ENCODE results near the gene UBE2D4. TPM values are rescaled to one million over a fixed set of nuclear protein-coding genes. Genes with fewer than 3 reads are reported as not detected.

UBE2D4 gene
- total RNA-seq, 2 experiments from 2014 or later: 11.4 to 12.8 TPM

- Mint-ChIP-seq H3K4me1 (ENCODE audit: low read depth) (peaks cover 28% of the 10 kb centered on the region), H3K27ac (no peak overlapping the region), H3K4me3 (no peak overlapping the region), H3K36me3 (ENCODE audit: low read depth) (peaks cover 26% of the 10 kb centered on the region), H3K27me3 (ENCODE audit: low read depth) (no peaks in the 10 kb centered on the region), H3K9me3 (peaks cover 2% of the 10 kb centered on the region)
- CTCF ChIA-PET: interaction anchor here (0.6 kb wide), 1 partner anchor 43 kb away, joined by 3 read pairs; no protein-coding TSS in a partner anchor
- no peak for DNase-seq
- intact Hi-C loops (cut with micrococcal nuclease): no loop called here
These were observed 3.5 kb upstream of the UBE2D4 start for GRCh38 chr7:43922726-43923125.

GRCh38 chr7:43926798-43927123 lies 525 bp downstream of the UBE2D4 start:
- H3K4me1 Mint-ChIP-seq (ENCODE audit: low read depth): peaks cover 37% of the 10 kb centered on the region
- CTCF ChIA-PET: no interaction called here
- peaks cover 2% of the 10 kb centered on the region for H3K9me3 Mint-ChIP-seq
- peak overlapping the region; percentile 84 for H3K27ac Mint-ChIP-seq
- intact Hi-C loops (cut with micrococcal nuclease): loop anchor here (1.0 to 5.0 kb wide), 9 partner anchors 20 to 994 kb away; partner anchors contain the start of genes H2AZ2, MRPL32, MRPS24 and POLD2
- H3K27me3 Mint-ChIP-seq (ENCODE audit: low read depth): no peaks in the 10 kb centered on the region
- peaks cover 27% of the 10 kb centered on the region for H3K36me3 Mint-ChIP-seq (ENCODE audit: low read depth)
- peak overlapping the region; percentile 90 for H3K4me3 Mint-ChIP-seq
- DNase-seq: no peak

- no peak for DNase-seq
- CTCF ChIA-PET: no interaction called here
- Mint-ChIP-seq H3K27ac (no peak overlapping the region), H3K4me1 (ENCODE audit: low read depth) (peaks cover 35% of the 10 kb centered on the region), H3K27me3 (ENCODE audit: low read depth) (no peaks in the 10 kb centered on the region), H3K4me3 (peak overlapping the region; percentile 2), H3K9me3 (peaks cover 2% of the 10 kb centered on the region), H3K36me3 (ENCODE audit: low read depth) (peaks cover 25% of the 10 kb centered on the region)
- intact Hi-C loops (cut with micrococcal nuclease): loop anchor here (2.0 to 5.0 kb wide), 4 partner anchors 154 to 995 kb away; partner anchors contain the start of genes H2AZ2, MRPL32, POLM and PSMA2
These were observed 1.6 kb downstream of the UBE2D4 start for GRCh38 chr7:43927810-43928209.

- CTCF ChIA-PET: no interaction called here
- no peaks in the 10 kb centered on the region for H3K27me3 Mint-ChIP-seq (ENCODE audit: low read depth)
- intact Hi-C loops (cut with micrococcal nuclease): loop anchor here (5.0 kb wide), 3 partner anchors 153 to 918 kb away; partner anchors contain the start of genes H2AZ2 and POLM
- H3K36me3 Mint-ChIP-seq (ENCODE audit: low read depth): peaks cover 18% of the 10 kb centered on the region
- peaks cover 26% of the 10 kb centered on the region for H3K4me1 Mint-ChIP-seq (ENCODE audit: low read depth)
- H3K9me3 Mint-ChIP-seq: no peaks in the 10 kb centered on the region
- H3K27ac Mint-ChIP-seq: no peak overlapping the region
- DNase-seq: no peak
- H3K4me3 Mint-ChIP-seq: no peak overlapping the region
These were observed 3.6 kb downstream of the UBE2D4 start for GRCh38 chr7:43929529-43930457.

GRCh38 chr7:43931346-43931745 lies 5.1 kb downstream of the UBE2D4 start:
- no peaks in the 10 kb centered on the region for H3K27me3 Mint-ChIP-seq (ENCODE audit: low read depth)
- intact Hi-C loops (cut with micrococcal nuclease): no loop called here
- H3K27ac Mint-ChIP-seq: no peak overlapping the region
- peak overlapping the region; percentile 33 for H3K4me3 Mint-ChIP-seq
- H3K36me3 Mint-ChIP-seq (ENCODE audit: low read depth): peaks cover 12% of the 10 kb centered on the region
- H3K4me1 Mint-ChIP-seq (ENCODE audit: low read depth): peaks cover 23% of the 10 kb centered on the region
- no peaks in the 10 kb centered on the region for H3K9me3 Mint-ChIP-seq
- CTCF ChIA-PET: interaction anchor here (0.6 kb wide), 1 partner anchor 35 kb away, joined by 4 read pairs; no protein-coding TSS in a partner anchor
- peak; percentile 15 for DNase-seq

- H3K36me3 Mint-ChIP-seq (ENCODE audit: low read depth): peaks cover 5% of the 10 kb centered on the region
- no peaks in the 10 kb centered on the region for H3K9me3 Mint-ChIP-seq
- CTCF ChIA-PET: interaction anchor here (0.6 to 0.7 kb wide), 2 partner anchors 11 to 609 kb away, joined by 3 read pairs; no protein-coding TSS in a partner anchor
- no peak overlapping the region for H3K4me3 Mint-ChIP-seq
- no peaks in the 10 kb centered on the region for H3K27me3 Mint-ChIP-seq (ENCODE audit: low read depth)
- no peak overlapping the region for H3K27ac Mint-ChIP-seq
- peaks cover 5% of the 10 kb centered on the region for H3K4me1 Mint-ChIP-seq (ENCODE audit: low read depth)
- DNase-seq: no peak
- intact Hi-C loops (cut with micrococcal nuclease): no loop called here
These were observed 7.8 kb downstream of the UBE2D4 start for GRCh38 chr7:43933902-43934560.

- CTCF ChIA-PET: no interaction called here
- no peaks in the 10 kb centered on the region for H3K9me3 Mint-ChIP-seq
- H3K36me3 Mint-ChIP-seq (ENCODE audit: low read depth): peaks cover 2% of the 10 kb centered on the region
- no peak overlapping the region for H3K27ac Mint-ChIP-seq
- H3K27me3 Mint-ChIP-seq (ENCODE audit: low read depth): no peaks in the 10 kb centered on the region
- DNase-seq: no peak
- H3K4me3 Mint-ChIP-seq: no peak overlapping the region
- intact Hi-C loops (cut with micrococcal nuclease): no loop called here
- H3K4me1 Mint-ChIP-seq (ENCODE audit: low read depth): no peaks in the 10 kb centered on the region
These were observed 11.2 kb downstream of the UBE2D4 start for GRCh38 chr7:43937444-43937843.

GRCh38 chr7:43938892-43939482 lies 12.8 kb downstream of the UBE2D4 start:
- intact Hi-C loops (cut with micrococcal nuclease): no loop called here
- CTCF ChIA-PET: no interaction called here
- Mint-ChIP-seq H3K4me3 (no peak overlapping the region), H3K4me1 (ENCODE audit: low read depth) (no peaks in the 10 kb centered on the region), H3K27ac (no peak overlapping the region), H3K36me3 (ENCODE audit: low read depth) (peaks cover 2% of the 10 kb centered on the region), H3K9me3 (no peaks in the 10 kb centered on the region), H3K27me3 (ENCODE audit: low read depth) (no peaks in the 10 kb centered on the region)
- no peak for DNase-seq

- no peak overlapping the region for H3K4me3 Mint-ChIP-seq
- H3K9me3 Mint-ChIP-seq: no peaks in the 10 kb centered on the region
- intact Hi-C loops (cut with micrococcal nuclease): no loop called here
- no peak for DNase-seq
- peaks cover 3% of the 10 kb centered on the region for H3K36me3 Mint-ChIP-seq (ENCODE audit: low read depth)
- no peaks in the 10 kb centered on the region for H3K27me3 Mint-ChIP-seq (ENCODE audit: low read depth)
- CTCF ChIA-PET: no interaction called here
- H3K27ac Mint-ChIP-seq: no peak overlapping the region
- H3K4me1 Mint-ChIP-seq (ENCODE audit: low read depth): no peaks in the 10 kb centered on the region
These were observed 16.0 kb downstream of the UBE2D4 start for GRCh38 chr7:43942250-43942649.

- H3K36me3 Mint-ChIP-seq (ENCODE audit: low read depth): peaks cover 9% of the 10 kb centered on the region
- DNase-seq: no peak
- no peak overlapping the region for H3K27ac Mint-ChIP-seq
- no peaks in the 10 kb centered on the region for H3K4me1 Mint-ChIP-seq (ENCODE audit: low read depth)
- H3K27me3 Mint-ChIP-seq (ENCODE audit: low read depth): no peaks in the 10 kb centered on the region
- H3K9me3 Mint-ChIP-seq: no peaks in the 10 kb centered on the region
- H3K4me3 Mint-ChIP-seq: no peak overlapping the region
- CTCF ChIA-PET: no interaction called here
- intact Hi-C loops (cut with micrococcal nuclease): no loop called here
These were observed 16.8 kb downstream of the UBE2D4 start for GRCh38 chr7:43942997-43943396.

GRCh38 chr7:43943417-43944187 lies 17.4 kb downstream of the UBE2D4 start:
- no peak overlapping the region for H3K4me3 Mint-ChIP-seq

More at GRCh38 chr7:43943417-43944187, 17.4 kb downstream of the UBE2D4 start:
- Mint-ChIP-seq H3K27ac (no peak overlapping the region), H3K4me1 (ENCODE audit: low read depth) (no peaks in the 10 kb centered on the region), H3K36me3 (ENCODE audit: low read depth) (peaks cover 9% of the 10 kb centered on the region), H3K9me3 (no peaks in the 10 kb centered on the region), H3K27me3 (ENCODE audit: low read depth) (no peaks in the 10 kb centered on the region)
- CTCF ChIA-PET: interaction anchor here (0.9 to 1.7 kb wide), 2 partner anchors 10 to 12 kb away, joined by 3 to 4 read pairs; no protein-coding TSS in a partner anchor
- no peak for DNase-seq
- intact Hi-C loops (cut with micrococcal nuclease): no loop called here
